ENCODE data around the gene FOXO3.

DNA sequence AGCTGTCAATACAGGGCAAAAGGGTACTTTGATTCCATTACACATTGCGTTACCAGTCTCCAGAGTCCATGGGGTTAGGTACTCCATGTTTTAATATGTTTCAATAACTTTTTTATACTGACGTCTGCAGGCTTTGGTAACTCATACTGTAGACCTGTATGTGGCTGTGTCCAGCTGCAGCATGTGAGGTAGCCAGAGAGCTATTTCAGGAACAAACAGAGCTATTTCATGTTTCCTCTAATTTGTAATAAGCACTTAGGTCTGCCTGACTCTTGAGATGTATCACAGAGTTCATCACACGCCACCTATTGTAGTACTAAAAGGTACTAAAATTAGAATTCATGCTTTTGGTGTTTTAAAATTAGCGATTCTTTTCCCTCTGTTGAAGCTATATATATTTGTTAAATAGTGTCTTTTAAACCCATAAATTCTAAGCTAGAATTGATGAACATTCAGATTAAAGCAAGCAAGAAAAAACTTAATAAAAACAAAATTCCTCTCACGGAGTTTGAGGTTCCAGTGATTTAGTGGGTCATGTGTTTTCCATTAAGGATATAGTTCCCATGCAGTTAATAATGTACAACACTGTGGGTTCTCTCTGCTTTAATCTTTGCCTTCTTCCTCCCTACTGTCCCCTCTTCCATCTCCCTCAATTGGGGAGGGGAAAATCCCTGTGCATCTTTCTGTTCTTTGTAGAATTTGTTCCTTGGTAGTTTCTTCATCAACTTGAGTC lies 37.0 kb downstream of the FOXO3 start:
- TF ChIP-seq, protein P1, sequence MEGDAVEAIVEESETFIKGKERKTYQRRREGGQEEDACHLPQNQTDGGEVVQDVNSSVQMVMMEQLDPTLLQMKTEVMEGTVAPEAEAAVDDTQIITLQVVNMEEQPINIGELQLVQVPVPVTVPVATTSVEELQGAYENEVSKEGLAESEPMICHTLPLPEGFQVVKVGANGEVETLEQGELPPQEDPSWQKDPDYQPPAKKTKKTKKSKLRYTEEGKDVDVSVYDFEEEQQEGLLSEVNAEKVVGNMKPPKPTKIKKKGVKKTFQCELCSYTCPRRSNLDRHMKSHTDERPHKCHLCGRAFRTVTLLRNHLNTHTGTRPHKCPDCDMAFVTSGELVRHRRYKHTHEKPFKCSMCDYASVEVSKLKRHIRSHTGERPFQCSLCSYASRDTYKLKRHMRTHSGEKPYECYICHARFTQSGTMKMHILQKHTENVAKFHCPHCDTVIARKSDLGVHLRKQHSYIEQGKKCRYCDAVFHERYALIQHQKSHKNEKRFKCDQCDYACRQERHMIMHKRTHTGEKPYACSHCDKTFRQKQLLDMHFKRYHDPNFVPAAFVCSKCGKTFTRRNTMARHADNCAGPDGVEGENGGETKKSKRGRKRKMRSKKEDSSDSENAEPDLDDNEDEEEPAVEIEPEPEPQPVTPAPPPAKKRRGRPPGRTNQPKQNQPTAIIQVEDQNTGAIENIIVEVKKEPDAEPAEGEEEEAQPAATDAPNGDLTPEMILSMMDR (IDR thresholded peaks at IDR 0.05; ENCODE audit: low read depth, low read length): no peak
- TF ChIP-seq, protein P2, sequence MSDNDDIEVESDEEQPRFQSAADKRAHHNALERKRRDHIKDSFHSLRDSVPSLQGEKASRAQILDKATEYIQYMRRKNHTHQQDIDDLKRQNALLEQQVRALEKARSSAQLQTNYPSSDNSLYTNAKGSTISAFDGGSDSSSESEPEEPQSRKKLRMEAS (IDR thresholded peaks at IDR 0.05; ENCODE audit: low read depth, low read length): no peak

Measured in NB4 (cell line).